Colonic mucosa (tissue), 4 donors: ENCODE data around the gene CNNM3. TPM values are rescaled to one million over a fixed set of nuclear protein-coding genes. Genes with fewer than 3 reads are reported as not detected.

Experiments used
- DNase-seq: peaks from one replicate; pipeline ENCODE4 v3.0.0-alpha.2; 2020
- H3K27ac ChIP-seq: fragments of 200-600 bp; one replicate; pipeline ENCODE4 v1.8.0; 2021
- H3K27me3 ChIP-seq: fragments of 200-600 bp; one replicate; pipeline ENCODE4 v1.8.0; 2021
- H3K36me3 ChIP-seq: fragments of 200-600 bp; one replicate; pipeline ENCODE4 v1.8.0; 2021
- H3K4me1 ChIP-seq: fragments of 200-600 bp; one replicate; pipeline ENCODE4 v1.8.0; 2021; ENCODE audit warnings: mild to moderate bottlenecking
- H3K4me3 ChIP-seq: fragments of 200-600 bp; one replicate; pipeline ENCODE4 v1.8.0; 2021
- H3K9ac ChIP-seq, 2 donors: one replicate each; pipeline ENCODE4 v1.7.0; 2013; ENCODE audit warnings: control low read depth in 2 of 2, low read depth in 2 of 2, low read length in 2 of 2
- H3K9me3 ChIP-seq: fragments of 200-600 bp; one replicate; pipeline ENCODE4 v1.8.0; 2021
- CTCF ChIP-seq: fragments of 200-600 bp; IDR thresholded peaks from one replicate; pipeline ENCODE4 v1.8.0; 2022; ENCODE audit warnings: antibody characterized with exemption, mild to moderate bottlenecking
- intact Hi-C: fragments of 100-400 bp; cut with DNase I; formaldehyde crosslinking; loops from one replicate; pipeline ENCODE4 v1.14.1; 2022
- total RNA-seq, 2 donors: library from RNA; stranded (reverse); fragmentation: NEBNext Ultra II Directional in 1 of 2; extraction: Animal tissue kit (Norgen Biotek cat#: 25700) in 1 of 2; gene quantifications; one replicate each; pipeline ENCODE4 v1.2.1, GENCODE V29; 2021
- donor health status: healthy.
- donor health status: DM: no; HTN: no; CAD: no.
- donor health status: DM: no; HTN: no; CAD: no.

Gene CNNM3
- total RNA-seq, 2 donors from 2014 or later: 24.4 to 33.0 TPM

- TF ChIP-seq CTCF: no peak
- Histone ChIP-seq H3K36me3 (peaks cover 4% of the 10 kb centered on the region), H3K9ac (no peak overlapping the region), H3K4me3 (no peak overlapping the region), H3K9me3 (no peaks in the 10 kb centered on the region), H3K27me3 (no peaks in the 10 kb centered on the region), H3K27ac (no peak overlapping the region), H3K4me1 (no peaks in the 10 kb centered on the region)
- intact Hi-C loops: no loop called here
- DNase-seq: no peak
These were observed 5.3 kb upstream of the CNNM3 start for GRCh38 chr2:96810783-96811192.

- Histone ChIP-seq H3K9me3 (no peaks in the 10 kb centered on the region), H3K36me3 (peaks cover 4% of the 10 kb centered on the region), H3K4me1 (no peaks in the 10 kb centered on the region), H3K27me3 (no peaks in the 10 kb centered on the region), H3K4me3 (no peak overlapping the region), H3K9ac (no peak overlapping the region), H3K27ac (no peak overlapping the region)
- intact Hi-C loops: no loop called here
- no peak for DNase-seq
- no peak for TF ChIP-seq CTCF
These were observed 4.2 kb upstream of the CNNM3 start for GRCh38 chr2:96811917-96812316.

GRCh38 chr2:96813656-96814055 is 2.4 kb upstream of the CNNM3 start:
- no peak for TF ChIP-seq CTCF
- no peaks in the 10 kb centered on the region for H3K27me3 ChIP-seq
- H3K36me3 ChIP-seq: peaks cover 3% of the 10 kb centered on the region
- H3K27ac ChIP-seq: no peak overlapping the region
- H3K9me3 ChIP-seq: no peaks in the 10 kb centered on the region
- no peak for DNase-seq
- H3K4me1 ChIP-seq: peaks cover 8% of the 10 kb centered on the region
- no peak overlapping the region for H3K4me3 ChIP-seq
- no peak overlapping the region for H3K9ac ChIP-seq
- intact Hi-C loops: no loop called here

- no peaks in the 10 kb centered on the region for H3K27me3 ChIP-seq
- TF ChIP-seq CTCF: no peak
- H3K36me3 ChIP-seq: no peaks in the 10 kb centered on the region
- DNase-seq: peak; percentile 45
- peak overlapping the region; percentile 52 to 84 for H3K9ac ChIP-seq
- intact Hi-C loops: no loop called here
- H3K4me1 ChIP-seq: peaks cover 23% of the 10 kb centered on the region
- peak overlapping the region; percentile 69 for H3K4me3 ChIP-seq
- H3K9me3 ChIP-seq: no peaks in the 10 kb centered on the region
- H3K27ac ChIP-seq: peak overlapping the region; percentile 98
These were observed 542 bp upstream of the CNNM3 start for GRCh38 chr2:96815326-96816126.

- Histone ChIP-seq H3K9ac (peak overlapping the region; percentile 70 to 81), H3K27me3 (no peaks in the 10 kb centered on the region), H3K9me3 (no peaks in the 10 kb centered on the region), H3K4me1 (peaks cover 28% of the 10 kb centered on the region), H3K27ac (no peak overlapping the region), H3K36me3 (no peaks in the 10 kb centered on the region), H3K4me3 (peak overlapping the region; percentile 69)
- intact Hi-C loops: no loop called here
- no peak for DNase-seq
- TF ChIP-seq CTCF: no peak
These were observed 1.0 kb downstream of the CNNM3 start for GRCh38 chr2:96816836-96817702.
